HEK293 (cell line): Measurements from ENCODE around the gene PEX16.
A peak's percentile ranks its signal among the peaks of the same experiment; 100 is the strongest.

Experiments used
- CTCF ChIA-PET: fragments of 350-600 bp; formaldehyde crosslinking; extraction: SDS; loops from one replicate; lab custom pipeline; 2021; ENCODE audit warnings: antibody characterized with exemption; lab: Yijun Ruan, JAX
- POLR2A ChIA-PET: fragments of 300-600 bp; formaldehyde crosslinking; extraction: SDS; loops from one replicate; lab custom pipeline; 2020; ENCODE audit warnings: antibody characterized with exemption, inconsistent platforms; lab: Yijun Ruan, JAX
- H3K27ac ChIP-seq: fragments of 200-500 bp; sonication (Bioruptor generic); 2 replicates; pipeline ENCODE4 v1.5.1; 2014; ENCODE audit warnings: low read depth, low read length, control low read depth, inconsistent platforms; ENCODE audit errors: extremely low read depth
- H3K36me3 ChIP-seq, 2 experiments: fragments of 200-500 bp in 1 of 2; sonication (Bioruptor generic) in 1 of 2; 1 replicate in 1 of 2; 2 replicates in 1 of 2; pipeline ENCODE4 v1.5.1; 2014 to 2017; ENCODE audit warnings: inconsistent platforms in 2 of 2, low read length in 2 of 2; ENCODE audit not compliant: control insufficient read depth in 2 of 2, insufficient read depth in 1 of 2
- H3K4me1 ChIP-seq: fragments of 200-500 bp; sonication (Bioruptor generic); 2 replicates; pipeline ENCODE4 v1.5.1; 2014; ENCODE audit warnings: mild to moderate bottlenecking, low read length, inconsistent platforms; ENCODE audit not compliant: control insufficient read depth, insufficient read depth
- H3K4me3 ChIP-seq: 2 replicates; pipeline ENCODE4 v1.5.1; 2011; ENCODE audit warnings: low read depth, mild to moderate bottlenecking, control low read depth, low read length, moderate library complexity
- H3K9me3 ChIP-seq: fragments of 200-500 bp; sonication (Bioruptor generic); 2 replicates; pipeline ENCODE4 v1.5.1; 2014; ENCODE audit warnings: low read depth, low read length, inconsistent platforms; ENCODE audit not compliant: control insufficient read depth, insufficient read depth
- AEBP2 ChIP-seq: fragments of 450-650 bp; formaldehyde crosslinking; IDR thresholded peaks from 2 replicates; pipeline ENCODE4 v1.5.1; 2016; ENCODE audit warnings: missing biosample characterization, missing genetic modification characterization, borderline replicate concordance
- GLI2 ChIP-seq: fragments of 450-650 bp; formaldehyde crosslinking; IDR thresholded peaks from 2 replicates; pipeline ENCODE4; 2017; ENCODE audit warnings: missing biosample characterization, missing genetic modification characterization, low read depth, borderline replicate concordance
- GLIS2 ChIP-seq: fragments of 450-650 bp; formaldehyde crosslinking; IDR thresholded peaks from 2 replicates; pipeline ENCODE4 v1.5.1; 2016; ENCODE audit warnings: missing biosample characterization, missing genetic modification characterization
- PRDM1 ChIP-seq: fragments of 450-650 bp; formaldehyde crosslinking; IDR thresholded peaks from 2 replicates; pipeline ENCODE4; 2016; ENCODE audit warnings: missing biosample characterization, missing genetic modification characterization
- REST ChIP-seq: fragments of 450-650 bp; formaldehyde crosslinking; IDR thresholded peaks from 2 replicates; pipeline ENCODE4 v1.5.1; 2016; ENCODE audit warnings: missing biosample characterization, missing genetic modification characterization
- YY1 ChIP-seq: fragments of 450-650 bp; formaldehyde crosslinking; IDR thresholded peaks from 2 replicates; pipeline ENCODE4 v1.5.1; 2018; ENCODE audit warnings: missing biosample characterization, missing genetic modification characterization
- ZBTB17 ChIP-seq: fragments of 450-650 bp; formaldehyde crosslinking; IDR thresholded peaks from 2 replicates; pipeline ENCODE4 v1.5.1; 2016; ENCODE audit warnings: missing biosample characterization, missing genetic modification characterization
- ZBTB20 ChIP-seq: fragments of 450-650 bp; formaldehyde crosslinking; IDR thresholded peaks from 2 replicates; pipeline ENCODE4 v1.5.1; 2016; ENCODE audit warnings: missing biosample characterization, missing genetic modification characterization
- ZBTB44 ChIP-seq: fragments of 450-650 bp; IDR thresholded peaks from 2 replicates; pipeline ENCODE4 v1.5.1; 2018; ENCODE audit warnings: missing biosample characterization, mild to moderate bottlenecking, missing genetic modification characterization
- ZBTB6 ChIP-seq: fragments of 450-650 bp; formaldehyde crosslinking; IDR thresholded peaks from 2 replicates; pipeline ENCODE4 v1.5.1; 2017; ENCODE audit warnings: missing biosample characterization, missing genetic modification characterization
- ZBTB8A ChIP-seq: fragments of 450-650 bp; formaldehyde crosslinking; IDR thresholded peaks from 2 replicates; pipeline ENCODE4 v1.5.1; 2016; ENCODE audit warnings: missing biosample characterization, missing genetic modification characterization
- ZNF133 ChIP-seq: fragments of 450-650 bp; formaldehyde crosslinking; IDR thresholded peaks from 2 replicates; pipeline ENCODE4 v1.5.1; 2016; ENCODE audit warnings: missing biosample characterization, missing genetic modification characterization
- ZNF148 ChIP-seq: fragments of 450-650 bp; formaldehyde crosslinking; IDR thresholded peaks from 2 replicates; pipeline ENCODE4 v1.5.0; 2017; ENCODE audit warnings: missing biosample characterization, missing genetic modification characterization, borderline replicate concordance
- ZNF157 ChIP-seq: fragments of 450-650 bp; formaldehyde crosslinking; IDR thresholded peaks from 2 replicates; pipeline ENCODE4 v1.5.1; 2016; ENCODE audit warnings: missing biosample characterization, missing genetic modification characterization
- ZNF169 ChIP-seq: fragments of 450-650 bp; formaldehyde crosslinking; IDR thresholded peaks from 2 replicates; pipeline ENCODE4 v1.5.1; 2016; ENCODE audit warnings: missing biosample characterization, missing genetic modification characterization
- ZNF214 ChIP-seq: fragments of 450-650 bp; formaldehyde crosslinking; IDR thresholded peaks from 2 replicates; pipeline ENCODE4 v1.5.1; 2017; ENCODE audit warnings: missing biosample characterization, mild to moderate bottlenecking, missing genetic modification characterization, borderline replicate concordance
- ZNF274 ChIP-seq, 2 experiments: fragments of 200-500 bp in 1 of 2; fragments of 450-650 bp in 1 of 2; sonication (Bioruptor generic) in 1 of 2; formaldehyde crosslinking in 1 of 2; IDR thresholded peaks; 2 replicates each; pipeline versions ENCODE4 v1.5.1 to v1.6.1; 2014 to 2016; ENCODE audit warnings: borderline replicate concordance in 1 of 2, inconsistent platforms in 1 of 2, low read length in 1 of 2, missing biosample characterization in 1 of 2, missing genetic modification characterization in 1 of 2
- ZNF335 ChIP-seq: fragments of 450-650 bp; formaldehyde crosslinking; conservative IDR thresholded peaks from 2 replicates; pipeline ENCODE4 v1.5.1; 2016; ENCODE audit warnings: missing biosample characterization, missing genetic modification characterization
- ZNF341 ChIP-seq: fragments of 450-650 bp; formaldehyde crosslinking; IDR thresholded peaks from 2 replicates; pipeline ENCODE4; 2016; ENCODE audit warnings: low read depth, missing biosample characterization, missing genetic modification characterization
- ZNF521 ChIP-seq: fragments of 450-650 bp; formaldehyde crosslinking; IDR thresholded peaks from 2 replicates; pipeline ENCODE4 v1.5.1; 2017; ENCODE audit warnings: missing biosample characterization, mild to moderate bottlenecking, missing genetic modification characterization
- ZNF544 ChIP-seq: fragments of 450-650 bp; formaldehyde crosslinking; IDR thresholded peaks from 2 replicates; pipeline ENCODE4 v1.5.0; 2017; ENCODE audit warnings: missing biosample characterization, missing genetic modification characterization
- ZNF571 ChIP-seq: fragments of 450-650 bp; formaldehyde crosslinking; IDR thresholded peaks from 2 replicates; pipeline ENCODE4 v1.5.0; 2017; ENCODE audit warnings: missing biosample characterization, missing genetic modification characterization
- ZNF600 ChIP-seq: fragments of 450-650 bp; formaldehyde crosslinking; IDR thresholded peaks from 2 replicates; pipeline ENCODE4 v1.5.1; 2016; ENCODE audit warnings: missing biosample characterization, missing genetic modification characterization
- ZNF664 ChIP-seq: fragments of 450-650 bp; formaldehyde crosslinking; IDR thresholded peaks from 2 replicates; pipeline ENCODE4 v1.5.1; 2016; ENCODE audit warnings: missing biosample characterization, missing genetic modification characterization
- ZNF768 ChIP-seq: fragments of 450-650 bp; formaldehyde crosslinking; IDR thresholded peaks from 2 replicates; pipeline ENCODE4 v1.5.1; 2018; ENCODE audit warnings: missing biosample characterization, mild to moderate bottlenecking, missing genetic modification characterization
- ZSCAN23 ChIP-seq: fragments of 450-650 bp; formaldehyde crosslinking; IDR thresholded peaks from 2 replicates; pipeline ENCODE4 v1.5.1; 2016; ENCODE audit warnings: missing biosample characterization, missing genetic modification characterization
- ZSCAN30 ChIP-seq: fragments of 450-650 bp; IDR thresholded peaks from 2 replicates; pipeline ENCODE4 v1.5.1; 2018; ENCODE audit warnings: missing biosample characterization, mild to moderate bottlenecking, missing genetic modification characterization, moderate library complexity

PEX16 gene

GRCh38 chr11:45897556-45897955 is 20.1 kb downstream of the PEX16 start (continued):
- TF ChIP-seq REST (no peak), ZNF768 (tag by site-specific recombination) (no peak), ZNF157 (no peak), ZNF169 (tag by site-specific recombination) (no peak), ZNF133 (tag by site-specific recombination) (no peak), ZNF335 (tag by site-specific recombination) (no peak), ZNF214 (tag by site-specific recombination) (no peak), ZNF274 (IDR thresholded peaks at IDR 0.05; ENCODE audit: low read length) (no peak), ZNF274 (tag by site-specific recombination; IDR thresholded peaks at IDR 0.05; ENCODE audit: borderline replicate concordance) (no peak), ZNF544 (tag by site-specific recombination) (no peak), ZNF571 (tag by site-specific recombination) (no peak)

- Histone ChIP-seq H3K4me3 (no peak overlapping the region), H3K4me1 (peaks cover 4% of the 10 kb centered on the region; the same call in 1 of the 2 replicates), H3K9me3 (no peaks in the 10 kb centered on the region), H3K36me3 (no peaks in the 10 kb centered on the region), H3K27ac (no peak overlapping the region)
- CTCF ChIA-PET: interaction anchor here (0.6 to 1.5 kb wide), 3 partner anchors 22 to 220 kb away, joined by 3 to 9 read pairs (median 3); no protein-coding TSS in a partner anchor
- POLR2A ChIA-PET: interaction anchor here (0.9 kb wide), 1 partner anchor 21 kb away, joined by 3 read pairs; the partner anchor contains the start of gene PEX16
- TF ChIP-seq YY1: no peak
- no peak for TF ChIP-seq GLI2 (tag by site-specific recombination)
- peak; percentile 89 for TF ChIP-seq ZSCAN30 (tag by site-specific recombination)
- TF ChIP-seq ZBTB8A: no peak
- TF ChIP-seq ZBTB17: peak; percentile 96
- no peak for TF ChIP-seq AEBP2 (tag by site-specific recombination)
- TF ChIP-seq GLIS2: peak; percentile 60
- TF ChIP-seq ZBTB44: peak; percentile 49; the same call in 1 of the 2 replicates
- no peak for TF ChIP-seq ZBTB6 (tag by site-specific recombination)
- no peak for TF ChIP-seq ZNF664
- no peak for TF ChIP-seq ZNF521 (tag by site-specific recombination)
- TF ChIP-seq ZSCAN23 (tag by site-specific recombination): no peak
- TF ChIP-seq PRDM1: no peak
- TF ChIP-seq ZNF571 (tag by site-specific recombination): no peak
- peak; percentile 36; the same call in 1 of the 2 replicates for TF ChIP-seq ZBTB20 (tag by site-specific recombination)
- no peak for TF ChIP-seq ZNF148 (tag by site-specific recombination)
- peak; percentile 92 for TF ChIP-seq ZNF341 (tag by site-specific recombination)
- peak; percentile 30; the same call in 1 of the 2 replicates for TF ChIP-seq ZNF600 (tag by site-specific recombination)
These were observed 21.2 kb downstream of the PEX16 start for GRCh38 chr11:45896422-45896984.
